ENCODE measurements around the gene NDUFA8. TPM values are rescaled to one million over a fixed set of nuclear protein-coding genes. Genes with fewer than 3 reads are reported as not detected.

The NDUFA8 gene
- total and polyA plus RNA-seq, 2 donors (not counting 1 experiment from before 2014, with no cell fraction given), result 26.6 to 90.2 TPM

DNA sequence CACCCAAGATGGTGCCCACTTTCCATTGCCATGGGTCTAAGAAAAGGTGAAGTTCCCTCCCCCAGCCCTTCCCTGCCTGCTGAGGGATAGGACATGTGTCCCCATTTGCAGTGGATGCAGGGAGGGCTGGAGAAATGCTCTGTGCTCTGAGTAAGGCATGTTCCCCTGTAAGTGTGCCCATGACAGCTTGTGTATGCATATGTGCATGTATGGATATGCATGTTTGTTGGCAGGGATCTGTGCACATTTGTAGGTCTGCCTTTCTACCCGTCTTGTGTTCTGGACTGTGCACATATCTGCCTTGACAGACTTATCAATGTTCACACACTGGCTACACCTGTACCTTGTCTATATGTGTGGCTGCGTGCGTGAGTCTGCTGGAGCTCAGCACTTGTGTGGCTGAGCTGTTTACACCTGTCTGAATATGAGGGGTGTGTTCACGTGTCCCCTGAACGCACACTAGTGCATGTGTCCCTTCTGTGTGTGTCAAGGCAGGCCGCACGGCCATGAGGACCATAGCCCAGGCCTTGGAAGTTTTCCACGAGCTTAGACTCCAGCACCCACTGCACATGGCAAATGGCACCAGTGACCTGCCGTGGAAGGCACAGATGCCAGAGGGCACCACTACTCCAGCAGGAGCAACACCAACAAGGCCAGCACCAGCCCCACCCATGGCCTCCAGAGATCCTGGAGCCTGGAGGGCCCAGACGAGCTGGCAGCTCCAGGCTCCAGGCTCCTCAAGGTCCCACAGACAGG, 39.1 kb downstream of the NDUFA8 start:
- Histone ChIP-seq H3K4me2 (ENCODE audit: extremely low read depth, insufficient read depth, low read length) (no peak overlapping the region), H3K36me3 (ENCODE audit: control insufficient read depth, insufficient read depth, low read length) (no peaks in the 10 kb centered on the region), H3K27me3 (ENCODE audit: control insufficient read depth, insufficient read depth, low read length) (peaks cover 6% of the 10 kb centered on the region), H3K9ac (ENCODE audit: insufficient read depth, low read length) (no peak overlapping the region), H3K9me3 (ENCODE audit: control insufficient read depth, insufficient read depth, low read depth, low read length) (no peaks in the 10 kb centered on the region), H3K27ac (ENCODE audit: insufficient read depth, low read length) (no peak overlapping the region), H4K20me1 (ENCODE audit: control insufficient read depth, extremely low read depth, insufficient read depth, low read length) (no peaks in the 10 kb centered on the region), H3K4me3 (replicated peaks in 1 of 4; ENCODE audit: control extremely low read depth in 1 of 4, insufficient read depth in 1 of 4, low read depth in 3 of 4, low read length in 4 of 4) (no peak overlapping the region), H2AFZ (ENCODE audit: low read length) (no peak overlapping the region), H3K79me2 (ENCODE audit: control insufficient read depth, insufficient read depth, low read length) (no peaks in the 10 kb centered on the region), H3K4me1 (ENCODE audit: control insufficient read depth, extremely low read depth, insufficient read depth, low read length) (no peaks in the 10 kb centered on the region)
- TF ChIP-seq, protein P1, sequence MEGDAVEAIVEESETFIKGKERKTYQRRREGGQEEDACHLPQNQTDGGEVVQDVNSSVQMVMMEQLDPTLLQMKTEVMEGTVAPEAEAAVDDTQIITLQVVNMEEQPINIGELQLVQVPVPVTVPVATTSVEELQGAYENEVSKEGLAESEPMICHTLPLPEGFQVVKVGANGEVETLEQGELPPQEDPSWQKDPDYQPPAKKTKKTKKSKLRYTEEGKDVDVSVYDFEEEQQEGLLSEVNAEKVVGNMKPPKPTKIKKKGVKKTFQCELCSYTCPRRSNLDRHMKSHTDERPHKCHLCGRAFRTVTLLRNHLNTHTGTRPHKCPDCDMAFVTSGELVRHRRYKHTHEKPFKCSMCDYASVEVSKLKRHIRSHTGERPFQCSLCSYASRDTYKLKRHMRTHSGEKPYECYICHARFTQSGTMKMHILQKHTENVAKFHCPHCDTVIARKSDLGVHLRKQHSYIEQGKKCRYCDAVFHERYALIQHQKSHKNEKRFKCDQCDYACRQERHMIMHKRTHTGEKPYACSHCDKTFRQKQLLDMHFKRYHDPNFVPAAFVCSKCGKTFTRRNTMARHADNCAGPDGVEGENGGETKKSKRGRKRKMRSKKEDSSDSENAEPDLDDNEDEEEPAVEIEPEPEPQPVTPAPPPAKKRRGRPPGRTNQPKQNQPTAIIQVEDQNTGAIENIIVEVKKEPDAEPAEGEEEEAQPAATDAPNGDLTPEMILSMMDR (conservative IDR thresholded peaks at IDR 0.05 in 1 of 2, IDR thresholded peaks at IDR 0.05 in 1 of 2; ENCODE audit: low read depth in 1 of 2, low read length in 2 of 2), result no peak
- no peak for TF ChIP-seq EZH2 (IDR thresholded peaks at IDR 0.05; ENCODE audit: low read length, missing control alignments)
- no peak for DNase-seq (ENCODE audit: low read depth in 2 of 2)

DNA sequence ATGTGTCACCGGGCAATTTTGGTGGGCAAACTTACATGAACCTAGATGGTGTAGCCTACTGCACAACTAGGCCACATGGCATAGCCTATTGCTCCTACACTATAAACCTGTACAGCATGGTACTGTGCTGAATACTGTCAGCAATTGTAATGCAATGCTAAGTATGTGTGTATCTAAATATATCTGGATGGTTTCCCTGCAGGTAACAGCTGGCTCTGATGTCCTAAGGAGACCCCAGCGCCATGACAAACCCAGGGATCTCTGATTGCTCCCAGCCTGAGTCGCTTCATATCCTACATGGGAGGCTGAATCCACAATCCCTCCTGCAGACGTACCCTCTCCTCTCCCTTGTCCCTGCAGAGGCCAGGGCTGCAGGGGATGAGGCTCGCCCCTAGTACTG, 39.9 kb downstream of the NDUFA8 start:
- H3K36me3 ChIP-seq (ENCODE audit: control insufficient read depth, insufficient read depth, low read length), result no peaks in the 10 kb centered on the region
- H2AFZ ChIP-seq (ENCODE audit: low read length), result no peak overlapping the region
- no peaks in the 10 kb centered on the region for H3K4me1 ChIP-seq (ENCODE audit: control insufficient read depth, extremely low read depth, insufficient read depth, low read length)
- no peak for DNase-seq (ENCODE audit: low read depth in 2 of 2)
- H3K79me2 ChIP-seq (ENCODE audit: control insufficient read depth, insufficient read depth, low read length), result no peaks in the 10 kb centered on the region
- H4K20me1 ChIP-seq (ENCODE audit: control insufficient read depth, extremely low read depth, insufficient read depth, low read length), result no peaks in the 10 kb centered on the region
- no peaks in the 10 kb centered on the region for H3K9me3 ChIP-seq (ENCODE audit: control insufficient read depth, insufficient read depth, low read depth, low read length)
- peaks cover 10% of the 10 kb centered on the region for H3K27me3 ChIP-seq (ENCODE audit: control insufficient read depth, insufficient read depth, low read length)
- H3K4me3 ChIP-seq (replicated peaks in 1 of 4; ENCODE audit: control extremely low read depth in 1 of 4, insufficient read depth in 1 of 4, low read depth in 3 of 4, low read length in 4 of 4), result no peak overlapping the region
- H3K27ac ChIP-seq (ENCODE audit: insufficient read depth, low read length), result no peak overlapping the region
- TF ChIP-seq, protein P1 (conservative IDR thresholded peaks at IDR 0.05 in 1 of 2, IDR thresholded peaks at IDR 0.05 in 1 of 2; ENCODE audit: low read depth in 1 of 2, low read length in 2 of 2), result no peak
- TF ChIP-seq EZH2 (IDR thresholded peaks at IDR 0.05; ENCODE audit: low read length, missing control alignments), result no peak
- no peak overlapping the region for H3K4me2 ChIP-seq (ENCODE audit: extremely low read depth, insufficient read depth, low read length)
- no peak overlapping the region for H3K9ac ChIP-seq (ENCODE audit: insufficient read depth, low read length)

DNA sequence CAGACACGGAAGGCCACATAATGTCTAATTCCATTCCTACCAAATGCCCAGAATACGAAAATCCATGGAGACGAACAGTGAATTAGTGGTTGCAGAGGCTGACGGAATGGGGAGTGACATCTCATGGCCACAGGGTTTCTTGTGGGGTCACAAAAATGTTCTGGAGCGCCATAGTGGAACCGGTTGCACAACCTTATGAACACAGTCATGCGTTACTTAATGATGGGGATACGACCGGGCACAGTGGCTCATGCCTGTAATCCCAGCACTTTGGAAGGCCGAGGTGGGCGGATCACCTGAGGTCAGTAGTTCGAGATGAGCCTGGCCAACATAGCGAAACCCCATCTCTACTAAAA, 40.4 kb downstream of the NDUFA8 start:
- Histone ChIP-seq H3K27me3 (ENCODE audit: control insufficient read depth, insufficient read depth, low read length) (peaks cover 10% of the 10 kb centered on the region), H3K79me2 (ENCODE audit: control insufficient read depth, insufficient read depth, low read length) (no peaks in the 10 kb centered on the region), H3K9me3 (ENCODE audit: control insufficient read depth, insufficient read depth, low read depth, low read length) (no peaks in the 10 kb centered on the region), H3K4me3 (replicated peaks in 1 of 4; ENCODE audit: control extremely low read depth in 1 of 4, insufficient read depth in 1 of 4, low read depth in 3 of 4, low read length in 4 of 4) (no peak overlapping the region), H2AFZ (ENCODE audit: low read length) (no peak overlapping the region), H3K36me3 (ENCODE audit: control insufficient read depth, insufficient read depth, low read length) (no peaks in the 10 kb centered on the region), H3K4me1 (ENCODE audit: control insufficient read depth, extremely low read depth, insufficient read depth, low read length) (no peaks in the 10 kb centered on the region), H4K20me1 (ENCODE audit: control insufficient read depth, extremely low read depth, insufficient read depth, low read length) (no peaks in the 10 kb centered on the region), H3K9ac (ENCODE audit: insufficient read depth, low read length) (no peak overlapping the region), H3K27ac (ENCODE audit: insufficient read depth, low read length) (no peak overlapping the region), H3K4me2 (ENCODE audit: extremely low read depth, insufficient read depth, low read length) (no peak overlapping the region)
- peak in 1 of 2 donors; percentile 28 for DNase-seq (ENCODE audit: low read depth in 2 of 2)
- TF ChIP-seq EZH2 (IDR thresholded peaks at IDR 0.05; ENCODE audit: low read length, missing control alignments), result no peak

All from fibroblast of lung (primary cell).